HG02588 (cell line): ENCODE data around the gene ARMC10.
"Not testable (repeated sequence)": the region's sequence is repeated elsewhere in the genome, so short reads cannot be mapped to it uniquely, and the experiment has no call there.

Experiments
- ATAC-seq: cut with Tn5 transposase; IDR thresholded peaks from one replicate; pipeline ENCODE4 v1.9.1; 2021; ENCODE audit warnings: mild to moderate bottlenecking, moderate library complexity; ENCODE audit not compliant: unreplicated experiment

ARMC10 gene

DNA sequence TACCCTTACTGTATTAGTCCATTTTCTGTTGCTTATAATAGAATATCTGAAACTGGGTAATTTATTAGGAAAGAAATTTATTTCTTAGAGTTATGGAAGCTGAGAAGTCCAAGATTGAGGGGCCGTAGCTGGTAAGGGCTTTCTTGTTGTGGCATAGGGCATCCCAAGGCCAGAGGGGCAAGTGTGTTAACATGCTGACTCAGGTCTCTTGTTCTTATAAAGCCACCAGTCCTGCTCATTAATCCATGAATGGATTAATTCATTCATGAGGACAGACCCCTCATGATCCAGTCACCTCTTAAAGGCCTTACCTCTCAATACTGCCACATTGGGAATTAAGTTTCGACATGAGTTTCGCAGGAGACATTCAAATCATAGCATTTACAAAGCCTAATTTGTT lies 2.4 kb downstream of the ARMC10 start:
- no peak for ATAC-seq

DNA sequence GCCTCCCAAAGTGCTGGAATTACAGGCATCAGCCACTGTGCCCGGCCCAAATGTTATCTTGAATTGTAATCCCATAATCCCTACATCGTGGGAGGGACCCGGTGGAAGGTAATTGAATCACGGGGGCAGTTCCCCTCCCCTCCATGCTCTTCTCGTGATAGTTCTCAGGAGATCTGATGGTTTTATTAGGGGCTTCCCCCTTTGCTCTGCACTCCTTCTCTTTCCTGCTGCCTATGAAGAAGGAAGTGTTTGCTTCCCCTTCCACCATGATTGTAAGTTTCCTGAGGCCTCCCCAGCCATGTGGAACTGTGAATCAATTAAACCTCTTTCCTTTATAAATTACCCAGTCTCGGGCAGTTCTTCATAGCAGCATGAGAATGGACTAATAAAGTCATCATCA lies 3.3 kb downstream of the ARMC10 start:
- ATAC-seq = not testable (repeated sequence)

DNA sequence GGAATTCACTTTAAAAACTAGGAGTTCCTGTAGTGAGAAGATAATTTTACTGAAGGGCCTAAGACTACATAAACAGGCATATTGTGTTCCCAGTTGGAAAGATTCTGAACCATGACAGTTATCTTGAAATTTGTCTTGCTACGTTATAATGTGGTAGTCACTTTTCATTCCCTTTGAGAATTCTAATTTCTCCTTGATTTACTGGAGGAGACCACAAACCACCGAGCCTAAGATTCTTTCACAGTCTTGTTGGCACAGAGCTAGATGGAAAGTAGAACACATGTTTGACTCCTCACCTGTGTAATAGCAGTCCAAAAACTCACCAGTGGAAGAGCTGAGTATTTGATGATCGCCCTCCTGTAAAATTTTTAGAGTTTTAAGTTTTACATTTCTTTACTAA lies 4.9 kb downstream of the ARMC10 start:
- ATAC-seq = no peak

DNA sequence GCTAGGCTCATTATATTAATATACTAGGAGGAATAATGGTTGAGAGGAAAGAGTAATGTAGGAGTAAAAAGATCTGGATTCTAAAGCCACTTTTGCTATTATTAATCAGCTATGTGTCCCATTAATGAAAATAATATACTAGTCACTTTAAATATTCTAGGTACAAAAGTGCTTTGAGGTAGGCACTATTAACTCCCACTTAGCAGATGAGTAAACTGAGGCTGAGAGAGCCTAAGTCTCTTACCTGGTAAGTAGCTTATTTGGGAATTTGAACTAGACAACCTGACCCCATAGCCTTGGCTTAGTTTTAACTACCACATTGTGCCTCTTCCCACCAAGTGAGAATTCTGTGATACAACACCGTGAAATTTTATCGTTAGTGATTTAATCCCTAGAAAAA lies 6.0 kb downstream of the ARMC10 start:
- ATAC-seq = no peak

DNA sequence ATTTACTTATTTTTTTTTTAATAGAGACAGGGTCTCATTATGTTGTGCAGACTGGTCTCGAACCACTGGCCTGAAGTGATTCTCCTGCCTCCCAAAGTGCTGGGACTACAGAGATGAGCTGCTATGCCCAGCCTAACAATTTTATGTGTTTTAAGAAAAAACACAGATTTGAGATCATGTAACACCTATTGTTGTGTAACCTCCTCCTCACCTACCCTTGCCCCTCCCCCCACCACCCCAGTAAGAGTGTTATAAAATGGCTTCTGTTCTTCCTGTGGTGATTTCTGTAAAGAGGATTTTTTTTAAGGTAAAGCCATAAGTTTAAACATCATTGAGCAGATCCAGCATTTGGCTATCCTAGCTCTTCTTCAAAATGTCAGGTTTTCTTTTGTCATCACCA lies 7.6 kb downstream of the ARMC10 start:
- no peak for ATAC-seq

DNA sequence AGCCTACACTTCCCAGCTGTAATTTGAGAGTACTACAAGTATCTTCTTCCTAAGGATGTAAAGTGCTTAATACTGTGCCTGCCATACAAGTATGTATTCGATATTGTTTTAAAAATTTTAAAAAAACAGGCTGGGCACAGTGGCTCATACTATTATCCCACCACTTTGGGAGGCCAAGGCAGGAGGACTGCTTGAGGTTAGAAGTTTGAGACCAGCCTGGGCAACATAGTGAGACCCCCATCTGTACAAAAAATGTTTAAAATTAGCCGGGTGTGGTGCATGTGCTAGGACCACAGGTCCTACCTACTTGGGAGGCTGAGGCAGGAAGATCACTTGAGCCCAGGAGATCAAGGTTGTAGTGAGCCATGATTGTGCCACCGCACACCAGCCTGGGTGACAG lies 8.3 kb downstream of the ARMC10 start:
- no peak for ATAC-seq

DNA sequence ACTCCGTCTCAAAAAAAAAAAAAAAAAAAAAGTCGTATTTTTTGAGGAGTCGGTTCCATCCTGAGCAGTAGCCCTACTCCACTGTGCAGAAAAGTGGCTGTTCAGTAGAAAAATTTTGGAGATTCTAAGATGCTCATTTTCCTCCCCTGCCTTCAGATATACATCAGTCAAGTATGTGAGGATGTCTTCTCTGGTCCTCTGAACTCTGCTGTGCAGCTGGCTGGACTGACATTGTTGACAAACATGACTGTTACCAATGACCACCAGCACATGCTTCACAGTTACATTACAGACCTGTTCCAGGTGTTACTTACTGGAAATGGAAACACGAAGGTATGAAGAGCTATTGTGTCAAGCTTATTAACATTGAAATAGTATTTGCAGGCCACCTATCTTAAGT lies 17.4 kb downstream of the ARMC10 start:
- not testable (repeated sequence) for ATAC-seq

DNA sequence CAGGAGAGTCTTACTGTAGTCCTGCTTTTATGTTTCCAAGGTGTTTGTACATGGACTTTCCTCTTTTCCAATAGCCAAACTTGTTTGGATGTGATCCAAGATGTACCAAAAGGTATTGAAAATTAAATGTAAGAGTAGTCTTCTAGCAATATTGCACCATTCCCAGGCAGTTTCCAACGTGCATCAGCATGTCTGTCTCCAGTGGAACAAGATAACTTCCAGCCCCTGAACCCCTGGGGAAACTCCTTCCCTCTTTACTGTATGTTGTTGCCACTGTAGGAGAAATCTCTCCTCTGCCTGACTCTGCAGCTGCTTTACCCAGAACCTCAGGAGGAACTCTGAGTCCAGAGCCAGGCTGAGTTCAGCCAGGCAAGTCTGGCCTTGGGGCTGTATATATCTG lies 18.5 kb downstream of the ARMC10 start:
- ATAC-seq = no peak

DNA sequence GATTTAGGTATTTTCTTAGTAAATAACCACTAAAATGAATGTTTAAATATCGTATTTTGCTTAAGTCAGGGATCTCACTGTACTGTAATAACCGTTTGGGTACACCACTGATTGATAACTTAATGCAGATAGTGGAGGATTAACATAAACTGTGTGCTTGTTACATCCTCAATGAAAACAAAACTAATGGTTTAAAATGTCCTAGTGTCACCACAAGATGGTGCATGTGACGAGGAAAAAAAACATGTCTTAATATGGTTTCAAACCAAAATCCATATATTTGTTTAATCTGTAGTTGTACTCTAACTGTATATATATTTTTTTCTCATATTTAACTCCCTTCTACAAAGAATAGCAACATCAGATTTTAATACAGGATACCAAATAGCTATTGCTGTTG lies 19.2 kb downstream of the ARMC10 start:
- ATAC-seq = no peak

DNA sequence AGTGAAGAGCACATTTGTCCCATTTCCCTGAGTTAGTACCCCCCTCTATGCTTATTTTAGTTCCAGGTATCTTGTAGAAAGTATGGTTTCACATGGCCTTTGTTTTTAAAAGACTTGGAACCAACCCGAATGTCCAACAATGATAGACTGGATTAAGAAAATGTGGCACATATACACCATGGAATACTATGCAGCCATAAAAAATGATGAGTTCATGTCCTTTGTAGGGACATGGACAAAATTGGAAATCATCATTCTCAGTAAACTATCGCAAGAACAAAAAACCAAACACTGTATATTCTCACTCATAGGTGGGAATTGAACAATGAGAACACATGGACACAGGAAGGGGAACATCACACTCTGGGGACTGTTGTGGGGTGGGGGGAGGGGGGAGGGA lies 20.6 kb downstream of the ARMC10 start:
- not testable (repeated sequence) for ATAC-seq

DNA sequence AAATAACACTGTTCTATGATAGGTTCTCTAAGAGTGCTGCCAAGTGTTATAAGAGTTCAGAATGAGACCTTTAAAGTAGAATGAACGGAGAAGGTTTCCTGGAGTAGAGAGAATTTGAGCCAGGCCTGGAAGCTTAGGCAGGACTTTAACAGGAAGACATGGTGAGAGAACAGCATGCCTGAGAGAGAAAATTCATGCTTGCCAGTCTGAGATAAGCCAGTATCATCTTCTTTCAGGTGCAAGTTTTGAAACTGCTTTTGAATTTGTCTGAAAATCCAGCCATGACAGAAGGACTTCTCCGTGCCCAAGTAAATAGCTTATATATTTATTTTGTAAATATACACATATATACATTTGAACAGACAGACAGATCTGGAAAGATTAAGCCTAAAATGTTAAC lies 22.1 kb downstream of the ARMC10 start:
- no peak for ATAC-seq

DNA sequence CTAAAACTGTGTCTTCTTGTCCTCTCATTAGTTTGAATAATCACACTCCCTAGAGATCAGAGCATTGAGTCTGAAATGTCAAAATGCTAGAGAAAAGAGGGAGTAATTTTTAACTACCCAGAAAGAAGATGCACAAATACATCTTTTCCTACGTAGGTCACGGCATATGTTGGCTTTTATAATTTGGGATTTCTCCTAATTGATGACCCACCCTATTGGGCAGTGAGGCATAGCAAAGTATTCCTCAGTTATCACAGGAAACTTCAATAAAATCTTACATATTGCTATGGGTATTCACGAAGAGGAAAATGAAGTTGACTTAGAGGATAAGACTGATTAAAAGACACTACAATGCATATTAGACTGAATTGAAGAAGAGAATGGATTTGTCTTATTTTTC lies 25.4 kb downstream of the ARMC10 start:
- ATAC-seq = no peak

DNA sequence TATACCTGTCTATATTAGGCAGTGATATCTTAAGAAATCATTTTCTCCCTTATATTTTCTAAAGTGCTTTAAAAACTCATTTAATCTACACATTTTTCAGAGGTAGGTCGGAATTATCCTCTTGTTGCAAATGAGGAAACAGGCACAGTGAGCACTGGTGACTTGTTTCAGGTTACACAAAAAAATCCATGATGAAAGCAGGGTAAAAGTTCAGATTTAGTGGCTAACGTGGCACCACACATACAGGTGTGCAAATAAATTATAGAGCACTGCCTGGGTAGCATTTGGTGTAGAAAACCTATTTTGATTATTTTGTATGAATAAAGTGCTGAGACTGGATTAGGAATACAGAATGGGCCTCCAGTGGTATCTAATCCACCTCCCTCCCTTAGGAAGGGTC lies 26.6 kb downstream of the ARMC10 start:
- no peak for ATAC-seq

DNA sequence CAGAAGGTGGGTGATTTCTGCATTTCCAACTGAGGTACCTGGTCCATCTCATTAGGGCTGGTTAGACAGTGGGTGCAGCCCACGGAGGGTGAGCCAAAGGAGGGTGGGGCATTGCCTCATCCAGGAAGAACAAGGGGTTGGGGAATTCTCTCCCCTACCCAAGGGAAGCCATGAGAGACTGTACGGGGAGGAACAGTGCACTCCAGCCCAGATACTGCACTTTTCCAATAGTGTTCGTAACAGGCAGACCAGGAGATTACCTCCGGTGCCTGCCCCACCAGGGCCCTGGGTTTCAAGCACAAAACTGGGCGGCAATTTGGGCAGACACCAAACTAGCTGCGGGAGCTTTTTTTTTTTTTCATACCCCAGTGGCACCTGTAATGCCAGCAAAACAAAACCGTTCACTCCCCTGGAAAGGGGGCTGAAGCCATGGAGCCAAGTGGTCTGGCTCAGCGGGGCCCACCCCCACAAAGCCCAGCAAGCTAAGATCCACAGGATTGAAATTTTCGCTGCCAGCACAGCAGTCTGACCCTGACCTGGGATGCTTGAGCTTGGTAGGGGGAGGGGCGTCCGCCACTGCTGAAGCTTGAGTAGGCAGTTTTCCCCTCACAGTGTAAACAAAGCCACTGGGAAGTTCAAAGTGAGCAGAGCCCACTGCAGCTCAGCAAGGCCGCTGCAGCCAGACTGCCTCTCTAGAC lies 31.2 kb downstream of the ARMC10 start:
- ATAC-seq = no peak

DNA sequence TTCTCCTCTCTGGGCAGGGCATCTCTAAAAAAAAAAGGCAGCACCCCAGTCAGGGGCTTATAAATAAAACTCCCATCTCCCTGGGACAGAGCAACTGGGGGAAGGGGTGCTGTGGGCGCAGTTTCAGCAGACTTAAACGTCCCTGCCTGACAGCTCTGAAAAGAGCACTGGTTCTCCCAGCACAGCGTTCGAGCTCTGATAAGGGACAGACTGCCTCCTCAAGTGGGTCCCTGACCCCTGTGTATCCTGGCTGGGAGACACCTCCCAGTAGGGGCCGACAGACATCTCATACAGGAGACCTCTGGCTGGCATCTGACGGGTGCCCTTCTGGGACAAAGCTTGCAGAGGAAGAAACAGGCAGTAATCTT lies 31.7 kb downstream of the ARMC10 start:
- not testable (repeated sequence) for ATAC-seq

DNA sequence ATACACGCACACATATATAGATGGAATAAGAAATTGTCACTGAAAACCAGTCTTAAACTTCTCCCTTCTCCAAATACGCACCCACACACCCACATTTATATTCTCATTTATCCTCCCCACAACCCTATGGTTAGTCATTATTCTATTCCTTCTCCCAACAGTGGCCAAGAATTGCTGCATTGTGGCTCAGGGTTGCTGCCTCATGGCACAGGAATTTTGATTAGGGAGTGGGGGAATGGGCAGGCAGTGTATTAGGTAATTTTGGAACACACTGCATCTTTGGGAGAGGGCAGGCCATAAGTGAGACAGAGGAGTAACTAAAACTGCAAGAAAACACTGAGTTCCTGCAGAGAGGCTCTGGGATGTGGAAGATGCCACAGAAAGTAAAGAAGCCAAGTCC lies 38.2 kb downstream of the ARMC10 start:
- ATAC-seq = no peak

DNA sequence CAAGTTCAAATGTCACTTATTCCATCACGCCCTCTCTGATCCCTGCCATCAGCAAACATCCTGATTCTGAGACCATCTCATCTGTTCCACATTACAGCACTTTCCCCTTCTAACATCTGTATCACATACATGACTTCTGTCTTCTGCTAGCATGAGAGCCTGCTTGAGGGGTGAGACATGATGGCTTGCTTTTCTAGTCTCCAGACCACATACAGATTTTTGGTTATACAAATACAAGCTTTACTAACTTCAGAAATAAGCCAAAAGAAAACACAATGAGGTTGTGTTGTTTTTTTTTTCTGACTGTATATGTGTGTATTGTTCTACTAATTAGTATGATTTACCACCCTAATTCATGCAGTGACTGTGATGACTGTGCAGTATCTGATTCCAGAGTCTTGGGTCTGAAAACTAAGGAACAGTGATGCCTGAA lies 39.7 kb downstream of the ARMC10 start:
- no peak for ATAC-seq

DNA sequence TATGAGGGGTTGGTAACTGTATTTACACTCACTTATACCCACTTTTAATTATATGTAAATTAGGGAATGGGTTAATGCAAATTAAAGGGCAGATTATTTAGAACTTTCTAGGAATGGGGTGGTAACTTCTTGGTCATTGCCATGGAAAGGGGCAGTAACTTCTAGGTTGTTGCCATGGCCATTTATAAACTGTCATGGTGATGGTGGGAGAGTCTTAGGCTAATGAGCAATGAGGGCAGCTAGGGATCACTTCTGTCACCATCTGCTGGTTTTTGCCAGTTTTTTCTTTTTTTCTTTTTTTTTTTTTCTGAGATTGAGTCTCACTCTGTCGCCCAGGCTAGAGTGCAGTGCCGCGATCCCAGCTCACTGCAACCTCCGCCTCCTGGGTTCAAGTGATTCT lies 40.8 kb downstream of the ARMC10 start:
- ATAC-seq = no peak

DNA sequence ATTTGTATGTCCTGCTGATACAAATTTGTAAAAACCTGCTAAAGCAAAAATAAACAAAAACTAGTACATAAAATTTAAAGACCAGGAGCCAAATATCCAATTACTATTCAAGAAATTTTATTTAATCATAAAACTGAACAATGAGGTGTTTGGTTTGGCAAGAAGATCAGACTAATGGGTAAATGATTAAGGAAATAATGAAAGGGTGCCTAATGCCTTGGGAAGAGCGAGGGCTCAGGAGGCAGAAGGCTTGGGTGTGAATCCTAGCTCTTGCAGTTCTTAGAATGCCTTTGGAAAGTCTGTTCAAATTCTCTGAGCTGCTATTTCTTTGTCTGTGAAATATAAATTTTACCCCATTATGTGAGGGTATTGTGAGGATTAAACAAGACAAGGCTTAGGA lies 41.6 kb downstream of the ARMC10 start:
- ATAC-seq = no peak

DNA sequence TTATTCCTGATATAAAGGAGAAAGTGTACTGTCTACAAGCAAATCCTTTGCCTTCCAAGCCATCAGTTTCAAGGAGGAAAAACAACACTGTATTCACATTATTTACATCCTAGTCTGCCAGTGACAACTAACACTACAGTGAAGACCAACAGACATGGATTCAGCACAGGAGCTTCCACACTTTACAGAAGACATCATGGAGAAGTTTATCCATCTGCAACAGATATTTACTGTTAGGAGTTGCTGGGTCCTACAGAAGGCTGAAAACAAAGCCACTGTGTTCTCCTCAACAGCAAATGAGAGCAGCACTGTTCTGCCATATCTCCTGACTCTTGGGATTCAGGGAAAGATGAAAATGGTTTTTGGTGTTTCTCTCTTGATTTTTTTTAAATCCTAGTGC lies 42.1 kb downstream of the ARMC10 start:
- no peak for ATAC-seq

DNA sequence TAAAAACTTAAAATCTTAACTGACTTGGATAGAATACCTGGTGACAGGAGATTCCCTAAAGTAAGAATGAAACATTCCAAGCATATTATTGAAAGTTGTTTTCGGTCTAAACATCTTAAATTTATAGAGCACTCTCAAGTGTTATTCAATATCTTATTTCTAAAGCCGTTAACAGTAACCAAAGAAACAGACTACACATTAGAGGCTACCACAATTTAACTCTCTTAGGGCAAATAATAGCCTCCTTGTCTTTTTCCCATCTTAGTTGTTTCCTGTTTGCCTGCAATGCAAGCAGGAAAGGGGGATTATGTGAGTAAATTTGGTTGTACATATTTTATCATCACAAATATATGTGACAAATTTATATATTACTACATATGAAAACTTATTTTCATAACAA lies 42.5 kb downstream of the ARMC10 start:
- ATAC-seq = no peak

DNA sequence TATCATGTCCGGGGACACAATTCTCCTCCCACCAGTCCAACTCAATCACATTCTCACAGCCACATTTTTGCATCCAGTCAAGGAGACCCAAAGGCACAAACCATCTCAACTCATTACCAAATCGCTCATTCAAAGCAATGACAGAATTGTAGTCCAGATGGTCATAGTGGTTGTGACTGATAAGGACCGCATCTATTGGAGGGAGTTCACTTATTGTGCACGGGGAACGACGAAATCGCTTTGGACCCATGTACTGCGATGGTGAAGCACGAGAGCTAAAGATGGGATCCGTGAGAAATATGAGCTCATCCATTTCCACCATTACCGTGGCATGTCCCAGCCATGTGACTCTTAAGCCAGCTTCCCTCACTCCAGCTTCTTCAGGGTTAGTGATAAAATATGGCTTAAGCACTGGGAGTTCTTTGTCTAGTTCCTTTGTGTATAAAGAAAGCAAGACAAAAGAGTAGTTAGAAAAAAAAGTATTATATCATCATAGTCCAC lies 44.9 kb downstream of the ARMC10 start:
- no peak for ATAC-seq

DNA sequence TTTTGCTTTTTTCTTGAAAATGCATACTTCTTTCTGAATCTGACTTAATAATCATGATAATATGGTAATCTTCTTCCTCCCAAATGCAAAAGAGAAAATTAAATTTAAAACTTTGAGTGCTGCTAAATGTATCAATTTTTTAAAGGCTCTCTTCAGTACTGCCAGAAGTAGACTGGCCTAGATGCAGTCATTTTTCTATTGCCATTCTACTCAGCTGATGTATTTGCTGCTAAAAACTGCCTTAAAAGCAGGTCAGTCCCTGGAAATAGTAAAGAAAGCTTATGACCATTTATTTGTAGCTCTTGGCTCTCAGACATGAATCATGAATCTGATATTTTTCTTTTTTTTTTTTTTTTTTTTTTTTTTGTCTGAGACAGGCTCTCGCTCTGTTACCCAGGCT lies 45.4 kb downstream of the ARMC10 start:
- ATAC-seq = no peak
